ENCODE results near the gene DDX1. TPM values are rescaled to one million over a fixed set of nuclear protein-coding genes. Genes with fewer than 3 reads are reported as not detected.

Gene DDX1
- total and polyA plus RNA-seq, 2 of the 4 experiments (the other 2 are of a cell fraction): 73.6 to 74.9 TPM

- H3K27me3 ChIP-seq (ENCODE audit: control insufficient read depth, insufficient read depth, low read length): no peaks in the 10 kb centered on the region
- H2BK20ac ChIP-seq (ENCODE audit: low read depth, low read length): no peak overlapping the region
- H2AK5ac ChIP-seq (ENCODE audit: low read depth, low read length): no peak overlapping the region
- H4K5ac ChIP-seq (ENCODE audit: low read depth, low read length): no peak overlapping the region
- BruUV-seq (replicated peaks): no TSS peak
- no peaks in the 10 kb centered on the region for H3K9me1 ChIP-seq (ENCODE audit: insufficient read depth, low read length)
- no peak overlapping the region for H3K18ac ChIP-seq (ENCODE audit: low read depth, low read length)
- no peak overlapping the region for H3K27ac ChIP-seq (ENCODE audit: insufficient read depth, low read length)
- no peak overlapping the region for H4K8ac ChIP-seq (ENCODE audit: low read depth in 2 of 2, low read length in 2 of 2)
- no peak overlapping the region for H2BK15ac ChIP-seq (ENCODE audit: low read depth, low read length)
- CTCF ChIA-PET: no interaction called here
- no peak overlapping the region for H3K9ac ChIP-seq (ENCODE audit: low read depth, low read length)
- H3K4ac ChIP-seq (ENCODE audit: low read depth, low read length): no peak overlapping the region
- peaks cover 29% of the 10 kb centered on the region for H3K36me3 ChIP-seq (ENCODE audit: control insufficient read depth, insufficient read depth, low read length)
- dilution Hi-C loops (cut with HindIII; ENCODE audit: low sequenced_read_pairs, unreplicated experiment) (no loop called here), intact Hi-C loops (cut with micrococcal nuclease) (loop anchor here (2.0 kb wide), 1 partner anchor 29 kb away; no protein-coding TSS in a partner anchor), in situ Hi-C loops (cut with MboI; ENCODE audit: low sequenced_read_pairs) (no loop called here)
- H4K20me1 ChIP-seq (ENCODE audit: insufficient read depth, low read length): no peaks in the 10 kb centered on the region
- H3K23ac ChIP-seq (ENCODE audit: low read depth, low read length): no peak overlapping the region
- H3K4me2 ChIP-seq (ENCODE audit: low read depth, low read length): no peak overlapping the region
- H3K79me1 ChIP-seq (ENCODE audit: low read depth in 1 of 2, low read length in 2 of 2): no peaks in the 10 kb centered on the region; a peak in 1 of 4 replicates
- H3K56ac ChIP-seq (ENCODE audit: extremely low read depth, insufficient read depth, low read length): no peak overlapping the region
- no peak overlapping the region for H4K91ac ChIP-seq (ENCODE audit: insufficient read depth, low read depth, low read length)
- H2AK9ac ChIP-seq (replicated peaks; ENCODE audit: low read depth, low read length, poor library complexity): no peak overlapping the region
- POLR2A ChIA-PET (ENCODE audit: unreplicated experiment): no interaction called here
- no peak for TF ChIP-seq RFX5 (IDR thresholded peaks at IDR 0.05; ENCODE audit: low read depth, low read length)
- TF ChIP-seq CHD1 (IDR thresholded peaks at IDR 0.05; ENCODE audit: low read depth, low read length): no peak
- TF ChIP-seq CTCF (conservative IDR thresholded peaks at IDR 0.05; ENCODE audit: low read depth, low read length): no peak
- no peak for TF ChIP-seq MAZ (IDR thresholded peaks at IDR 0.05; ENCODE audit: borderline replicate concordance, low read depth, low read length)
- TF ChIP-seq USF2 (IDR thresholded peaks at IDR 0.05; ENCODE audit: low read depth, low read length): no peak
- TF ChIP-seq RCOR1 (IDR thresholded peaks at IDR 0.05; ENCODE audit: insufficient replicate concordance, low read length): no peak
- no peak for TF ChIP-seq MAFK (IDR thresholded peaks at IDR 0.05; ENCODE audit: low read depth, low read length)
- no peak for TF ChIP-seq MXI1 (IDR thresholded peaks at IDR 0.05; ENCODE audit: borderline replicate concordance, low read depth, low read length)
- no peak for TF ChIP-seq RAD21 (IDR thresholded peaks at IDR 0.05; ENCODE audit: low read length)
- no peak for TF ChIP-seq CEBPB (IDR thresholded peaks at IDR 0.05; ENCODE audit: low read depth, low read length)
- no peak for TF ChIP-seq SMC3 (IDR thresholded peaks at IDR 0.05; ENCODE audit: low read depth, low read length)
- TF ChIP-seq BHLHE40 (IDR thresholded peaks at IDR 0.05; ENCODE audit: low read depth, low read length): no peak
- no peak for TF ChIP-seq NFE2L2 (IDR thresholded peaks at IDR 0.05; ENCODE audit: low read depth, low read length)
- TF ChIP-seq FOS (IDR thresholded peaks at IDR 0.05; ENCODE audit: low read depth, low read length): no peak
- TF ChIP-seq POLR2A (IDR thresholded peaks at IDR 0.05; ENCODE audit: low read depth, low read length): no peak
- TF ChIP-seq, protein P1, sequence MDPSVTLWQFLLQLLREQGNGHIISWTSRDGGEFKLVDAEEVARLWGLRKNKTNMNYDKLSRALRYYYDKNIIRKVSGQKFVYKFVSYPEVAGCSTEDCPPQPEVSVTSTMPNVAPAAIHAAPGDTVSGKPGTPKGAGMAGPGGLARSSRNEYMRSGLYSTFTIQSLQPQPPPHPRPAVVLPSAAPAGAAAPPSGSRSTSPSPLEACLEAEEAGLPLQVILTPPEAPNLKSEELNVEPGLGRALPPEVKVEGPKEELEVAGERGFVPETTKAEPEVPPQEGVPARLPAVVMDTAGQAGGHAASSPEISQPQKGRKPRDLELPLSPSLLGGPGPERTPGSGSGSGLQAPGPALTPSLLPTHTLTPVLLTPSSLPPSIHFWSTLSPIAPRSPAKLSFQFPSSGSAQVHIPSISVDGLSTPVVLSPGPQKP (IDR thresholded peaks at IDR 0.05; ENCODE audit: borderline replicate concordance, low read depth, low read length): no peak
- H3K9me3 ChIP-seq (ENCODE audit: control insufficient read depth, insufficient read depth, low read length): no peaks in the 10 kb centered on the region
- no peaks in the 10 kb centered on the region for H3K4me1 ChIP-seq (ENCODE audit: control insufficient read depth, insufficient read depth, low read length)
- H3K4me3 ChIP-seq (ENCODE audit: insufficient read depth, low read depth, low read length): no peak overlapping the region
- no peak overlapping the region for H2AFZ ChIP-seq (replicated peaks; ENCODE audit: low read length, poor library complexity)
- no peak for DNase-seq
- no peak overlapping the region for H3K14ac ChIP-seq (replicated peaks; ENCODE audit: low read depth, low read length)
- ATAC-seq (ENCODE audit: low read depth): no peak
- no peak overlapping the region for H2BK5ac ChIP-seq (ENCODE audit: low read depth, low read length, poor library complexity, severe bottlenecking)
- no peak overlapping the region for H2BK120ac ChIP-seq (ENCODE audit: low read depth, low read length)
These were observed 34.5 kb downstream of the DDX1 start for GRCh38 chr2:15626126-15626525.

All from IMR-90 (cell line).